B cell (primary cell): ENCODE measurements around the gene RAB3D. TPM values are rescaled to one million over a fixed set of nuclear protein-coding genes. Genes with fewer than 3 reads are reported as not detected.

Experiments
- ATAC-seq: fragments of 200-7000 bp; cut with Tn5 transposase; one replicate; pipeline ENCODE4 v1.10.0; 2021; ENCODE audit warnings: low read depth, mild to moderate bottlenecking, moderate number of reproducible peaks, moderate library complexity
- CTCF ChIA-PET: fragments of 350-600 bp; sonication (Branson Sonifier 250); formaldehyde crosslinking; loops from one replicate; lab custom pipeline; 2021; ENCODE audit warnings: antibody characterized with exemption, inconsistent platforms; lab: Charles Lee
- POLR2A ChIA-PET: fragments of 350-600 bp; sonication (Branson Sonifier 250); formaldehyde crosslinking; loops from one replicate; lab custom pipeline; 2021; ENCODE audit warnings: antibody characterized with exemption; lab: Charles Lee
- DNase-seq: peaks from one replicate; pipeline ENCODE4 v3.0.0; 2013
- H2AFZ ChIP-seq: 2 replicates; pipeline ENCODE4 v1.6.1; 2012; ENCODE audit warnings: mild to moderate bottlenecking, low read depth, low read length; ENCODE audit not compliant: insufficient read depth, poor library complexity, severe bottlenecking
- H3K27ac ChIP-seq, 2 donors: 1 replicate in 1 of 2; 2 replicates in 1 of 2; pipeline ENCODE4 v1.5.1; 2012 to 2013; ENCODE audit warnings: low read length in 2 of 2, mild to moderate bottlenecking in 2 of 2, moderate library complexity in 1 of 2
- H3K27me3 ChIP-seq, 4 experiments: fragments of 200-600 bp in 1 of 4; sonication (generic) in 1 of 4; replicated peaks in 1 of 4; 1 replicate in 2 of 4; 2 replicates in 2 of 4; pipeline versions ENCODE4 v1.6.1 to v1.7.0; 2013 to 2016; ENCODE audit warnings: low read length in 3 of 4, mild to moderate bottlenecking in 2 of 4, mixed read lengths in 1 of 4, moderate library complexity in 1 of 4; ENCODE audit not compliant: insufficient read depth in 4 of 4, control insufficient read depth in 3 of 4; ENCODE audit errors: control extremely low read depth in 1 of 4
- H3K36me3 ChIP-seq, 2 experiments: replicated peaks in 1 of 2; 1 replicate in 1 of 2; 2 replicates in 1 of 2; pipeline versions ENCODE4 v1.6.1 to v1.7.1; 2013; ENCODE audit warnings: low read length in 1 of 2; ENCODE audit not compliant: insufficient read depth in 2 of 2, control insufficient read depth in 1 of 2; ENCODE audit errors: control extremely low read depth in 1 of 2, extremely low read depth in 1 of 2
- H3K4me1 ChIP-seq, 2 donors: fragments of 200-600 bp in 1 of 2; sonication (generic) in 1 of 2; 1 replicate in 1 of 2; 2 replicates in 1 of 2; pipeline versions ENCODE4 v1.5.1 to v1.6.1; 2013 to 2017; ENCODE audit warnings: low read length in 2 of 2; ENCODE audit not compliant: control insufficient read depth in 2 of 2, insufficient read depth in 2 of 2
- H3K4me2 ChIP-seq: replicated peaks from 2 replicates; pipeline ENCODE3; 2012; ENCODE audit warnings: mild to moderate bottlenecking, low read depth, low read length; ENCODE audit not compliant: poor library complexity, severe bottlenecking
- H3K4me3 ChIP-seq, 5 experiments: fragments of 200-600 bp in 1 of 5; sonication (generic) in 1 of 5; 1 replicate in 3 of 5; 2 replicates in 2 of 5; pipeline versions ENCODE4 v1.5.1 to v1.7.0; 2011 to 2016; ENCODE audit warnings: low read length in 4 of 5, mild to moderate bottlenecking in 4 of 5, low read depth in 2 of 5, control low read depth in 1 of 5, moderate library complexity in 1 of 5; ENCODE audit not compliant: insufficient read depth in 1 of 5; ENCODE audit errors: control extremely low read depth in 1 of 5, extremely low read depth in 1 of 5
- H3K79me2 ChIP-seq: fragments of 200-600 bp; sonication (generic); one replicate; pipeline ENCODE4 v1.6.0; 2016; ENCODE audit warnings: low read length; ENCODE audit not compliant: control insufficient read depth, insufficient read depth
- H3K9ac ChIP-seq: fragments of 200-600 bp; sonication (generic); 2 replicates; pipeline ENCODE4 v1.6.1; 2017; ENCODE audit warnings: mild to moderate bottlenecking, low read length, moderate library complexity
- H3K9me3 ChIP-seq, 3 donors: one replicate each; pipeline versions ENCODE4 v1.6.1 to v1.7.1; 2013; ENCODE audit warnings: low read length in 2 of 3; ENCODE audit not compliant: control insufficient read depth in 2 of 3, insufficient read depth in 1 of 3; ENCODE audit errors: control extremely low read depth in 1 of 3
- H4K20me1 ChIP-seq: 2 replicates; pipeline ENCODE4 v1.6.0; 2012; ENCODE audit warnings: mild to moderate bottlenecking, low read length; ENCODE audit not compliant: insufficient read depth, control insufficient read depth, poor library complexity, severe bottlenecking
- H3K27ac Mint-ChIP-seq: one replicate; pipeline ENCODE4 v1.8.0; 2021; ENCODE audit warnings: mixed read lengths
- H3K27me3 Mint-ChIP-seq: one replicate; pipeline ENCODE4 v1.8.0; 2021; ENCODE audit warnings: mixed read lengths
- H3K4me1 Mint-ChIP-seq: one replicate; pipeline ENCODE4 v1.8.0; 2021; ENCODE audit warnings: mixed read lengths
- H3K4me3 Mint-ChIP-seq: one replicate; pipeline ENCODE4 v1.8.0; 2021; ENCODE audit warnings: mixed read lengths
- H3K9me3 Mint-ChIP-seq: one replicate; pipeline ENCODE4 v1.8.0; 2022; ENCODE audit warnings: mixed read lengths; ENCODE audit not compliant: insufficient read depth
- EZH2 ChIP-seq: IDR thresholded peaks from 2 replicates; pipeline ENCODE4 v1.6.1; 2012; ENCODE audit warnings: borderline replicate concordance, low read depth, mild to moderate bottlenecking, moderate library complexity, low read length; ENCODE audit not compliant: insufficient read depth, poor library complexity, severe bottlenecking
- WGBS: methylation state at CpG from one replicate; pipeline ENCODE4 v1.1.5; 2013; ENCODE audit warnings: missing lambda C conversion rate; ENCODE audit not compliant: insufficient coverage; 5-methylcytosine and 5-hydroxymethylcytosine counted together
- intact Hi-C: fragments of 100-400 bp; cut with micrococcal nuclease; formaldehyde crosslinking; loops from one replicate; pipeline ENCODE4 v1.10.0; 2022
- polyA plus RNA-seq: library from polyadenylated mRNA; depleted of rRNA; stranded (reverse); fragments of >200 nt; gene quantifications from 2 replicates; pipeline ENCODE4 v1.2.3, GENCODE V29; 2012
- total RNA-seq, 2 donors: library from RNA; stranded (reverse); fragments of 120-200 nt in 1 of 2; gene quantifications; 1 replicate in 1 of 2; 2 replicates in 1 of 2; pipeline versions ENCODE4 v1.2.3 to v1.2.4, GENCODE V29; 2013 to 2022
- TF ChIP-seq, protein P1 (sequence below): fragments of 200-600 bp; IDR thresholded peaks from one replicate; pipeline ENCODE4 v1.8.0; 2022; ENCODE audit warnings: antibody characterized with exemption, mild to moderate bottlenecking

The RAB3D gene
- total and polyA plus RNA-seq, 2 donors (not counting 1 experiment from before 2014, with no cell fraction given), result 5.3 to 8.9 TPM

DNA sequence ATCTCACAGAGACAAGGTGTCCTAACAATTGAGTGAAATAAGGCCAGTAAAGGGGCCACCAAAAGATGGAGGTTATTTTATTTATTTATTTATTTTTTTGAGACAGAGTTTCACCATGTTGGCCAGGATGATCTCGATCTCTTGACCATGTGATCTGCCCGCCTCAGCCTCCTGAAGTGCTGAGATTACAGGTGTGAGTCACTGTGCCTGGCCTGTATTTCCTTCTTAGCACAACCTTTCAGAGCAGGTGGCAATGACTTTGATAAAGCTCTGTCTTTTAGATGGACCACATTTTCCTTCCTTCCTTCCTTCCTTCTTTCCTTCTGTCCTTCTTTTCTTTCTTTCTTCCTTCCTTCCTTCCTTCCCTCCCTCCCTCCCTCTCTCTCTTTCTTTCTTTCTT, 66.2 kb downstream of the RAB3D start:
- 82% methylated on average over 2 of the region's 2 CpGs for WGBS
- no peaks in the 10 kb centered on the region for H3K9me3 Mint-ChIP-seq
- Histone ChIP-seq H2AFZ (no peak overlapping the region), H3K9me3 (peaks cover 0 to 17% (median 0%) of the 10 kb centered on the region in 3 donors), H4K20me1 (no peaks in the 10 kb centered on the region), H3K4me3 (no peak overlapping the region), H3K4me2 (no peak overlapping the region), H3K4me1 (no peaks in the 10 kb centered on the region), H3K36me3 (no peaks in the 10 kb centered on the region), H3K79me2 (no peaks in the 10 kb centered on the region), H3K9ac (no peak overlapping the region), H3K27ac (no peak overlapping the region), H3K27me3 (peaks cover 0 to 9% (median 2%) of the 10 kb centered on the region in 4 experiments)
- no peak overlapping the region for H3K4me3 Mint-ChIP-seq
- H3K27ac Mint-ChIP-seq, result no peak overlapping the region
- TF ChIP-seq, protein P1, sequence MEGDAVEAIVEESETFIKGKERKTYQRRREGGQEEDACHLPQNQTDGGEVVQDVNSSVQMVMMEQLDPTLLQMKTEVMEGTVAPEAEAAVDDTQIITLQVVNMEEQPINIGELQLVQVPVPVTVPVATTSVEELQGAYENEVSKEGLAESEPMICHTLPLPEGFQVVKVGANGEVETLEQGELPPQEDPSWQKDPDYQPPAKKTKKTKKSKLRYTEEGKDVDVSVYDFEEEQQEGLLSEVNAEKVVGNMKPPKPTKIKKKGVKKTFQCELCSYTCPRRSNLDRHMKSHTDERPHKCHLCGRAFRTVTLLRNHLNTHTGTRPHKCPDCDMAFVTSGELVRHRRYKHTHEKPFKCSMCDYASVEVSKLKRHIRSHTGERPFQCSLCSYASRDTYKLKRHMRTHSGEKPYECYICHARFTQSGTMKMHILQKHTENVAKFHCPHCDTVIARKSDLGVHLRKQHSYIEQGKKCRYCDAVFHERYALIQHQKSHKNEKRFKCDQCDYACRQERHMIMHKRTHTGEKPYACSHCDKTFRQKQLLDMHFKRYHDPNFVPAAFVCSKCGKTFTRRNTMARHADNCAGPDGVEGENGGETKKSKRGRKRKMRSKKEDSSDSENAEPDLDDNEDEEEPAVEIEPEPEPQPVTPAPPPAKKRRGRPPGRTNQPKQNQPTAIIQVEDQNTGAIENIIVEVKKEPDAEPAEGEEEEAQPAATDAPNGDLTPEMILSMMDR, result no peak
- TF ChIP-seq EZH2, result no peak
- ChIA-PET POLR2A (no interaction called here), CTCF (no interaction called here)
- no peaks in the 10 kb centered on the region for H3K4me1 Mint-ChIP-seq
- intact Hi-C loops, result no loop called here
- no peak for ATAC-seq
- no peak for DNase-seq
- H3K27me3 Mint-ChIP-seq, result peaks cover 18% of the 10 kb centered on the region

Other genes with a start within 250 kb of the RAB3D start
- gene SPC24, start 183.9 kb downstream of the RAB3D start, total RNA-seq, result 0.15 and 0.90 TPM in 2 replicates
- 0.12 and 0.48 TPM in 2 replicates for gene SPC24, start 183.9 kb downstream of the RAB3D start, polyA plus RNA-seq
- gene KANK2, start 142.1 kb downstream of the RAB3D start, total RNA-seq, result 15.2 and 18.9 TPM in 2 replicates
- gene KANK2, start 142.1 kb downstream of the RAB3D start, polyA plus RNA-seq, result 0.54 and 0.92 TPM in 2 replicates
- not detected in 2 replicates for gene ANGPTL8, start 100.0 kb downstream of the RAB3D start, total RNA-seq
- not detected in 2 replicates for gene ANGPTL8, start 100.0 kb downstream of the RAB3D start, polyA plus RNA-seq
- gene DOCK6, start 77.1 kb downstream of the RAB3D start, total RNA-seq, result 11.9 and 14.8 TPM in 2 replicates
- gene DOCK6, start 77.1 kb downstream of the RAB3D start, polyA plus RNA-seq, result 3.0 and 5.3 TPM in 2 replicates
- not detected in 2 replicates for gene TSPAN16, start 43.5 kb downstream of the RAB3D start, total RNA-seq
- gene TSPAN16, start 43.5 kb downstream of the RAB3D start, polyA plus RNA-seq, result not detected in 2 replicates
- gene TMEM205, start 6.6 kb upstream of the RAB3D start, total RNA-seq, result 48.5 and 53.4 TPM in 2 replicates
- gene TMEM205, start 6.6 kb upstream of the RAB3D start, polyA plus RNA-seq, result 130 and 152 TPM in 2 replicates
- gene CCDC159, start 6.9 kb upstream of the RAB3D start, total RNA-seq, result 56.0 and 57.5 TPM in 2 replicates
- gene CCDC159, start 6.9 kb upstream of the RAB3D start, polyA plus RNA-seq, result 128 and 146 TPM in 2 replicates
- gene PLPPR2, start 15.8 kb upstream of the RAB3D start, total RNA-seq, result 3.8 and 4.5 TPM in 2 replicates
- gene PLPPR2, start 15.8 kb upstream of the RAB3D start, polyA plus RNA-seq, result 11.1 and 11.5 TPM in 2 replicates
- 5.0 TPM in 2 replicates for gene SWSAP1, start 35.0 kb upstream of the RAB3D start, total RNA-seq
- 6.4 and 7.6 TPM in 2 replicates for gene SWSAP1, start 35.0 kb upstream of the RAB3D start, polyA plus RNA-seq
- 6.4 and 9.4 TPM in 2 replicates for gene EPOR, start 44.7 kb upstream of the RAB3D start, total RNA-seq
- gene EPOR, start 44.7 kb upstream of the RAB3D start, polyA plus RNA-seq, result 12.7 and 13.8 TPM in 2 replicates
- gene RGL3, start 79.7 kb upstream of the RAB3D start, total RNA-seq, result 0.54 and 0.78 TPM in 2 replicates
- gene RGL3, start 79.7 kb upstream of the RAB3D start, polyA plus RNA-seq, result 2.8 and 3.5 TPM in 2 replicates
- gene ODAD3, start 95.5 kb upstream of the RAB3D start, total RNA-seq, result 0.27 and 0.62 TPM in 2 replicates
- 0.18 and 0.69 TPM in 2 replicates for gene ODAD3, start 95.5 kb upstream of the RAB3D start, polyA plus RNA-seq
- 364 and 402 TPM in 2 replicates for gene PRKCSH, start 96.0 kb upstream of the RAB3D start, total RNA-seq
- gene PRKCSH, start 96.0 kb upstream of the RAB3D start, polyA plus RNA-seq, result 259 and 336 TPM in 2 replicates
- not detected in 2 replicates for gene ELAVL3, start 141.4 kb upstream of the RAB3D start, total RNA-seq
- 0.01 TPM in 1 of 2 replicates, not detected in the other for gene ELAVL3, start 141.4 kb upstream of the RAB3D start, polyA plus RNA-seq
- gene ZNF653, start 166.2 kb upstream of the RAB3D start, total RNA-seq, result 24.2 and 28.0 TPM in 2 replicates
- 17.4 and 26.2 TPM in 2 replicates for gene ZNF653, start 166.2 kb upstream of the RAB3D start, polyA plus RNA-seq
- 45.6 and 56.7 TPM in 2 replicates for gene ECSIT, start 189.5 kb upstream of the RAB3D start, total RNA-seq
- gene ECSIT, start 189.5 kb upstream of the RAB3D start, polyA plus RNA-seq, result 57.8 and 63.1 TPM in 2 replicates
- not detected in 2 replicates for gene CNN1, start 199.2 kb upstream of the RAB3D start, total RNA-seq
- not detected in 2 replicates for gene CNN1, start 199.2 kb upstream of the RAB3D start, polyA plus RNA-seq
- gene ELOF1, start 219.6 kb upstream of the RAB3D start, total RNA-seq, result 69.5 and 70.9 TPM in 2 replicates
- gene ELOF1, start 219.6 kb upstream of the RAB3D start, polyA plus RNA-seq, result 64.1 and 76.2 TPM in 2 replicates
- gene ACP5, start 238.0 kb upstream of the RAB3D start, total RNA-seq, result 151 and 158 TPM in 2 replicates
- 152 and 169 TPM in 2 replicates for gene ACP5, start 238.0 kb upstream of the RAB3D start, polyA plus RNA-seq